ENCODE results near the gene UBTD1.

- TF ChIP-seq POLR2A (IDR thresholded peaks at IDR 0.05; ENCODE audit: low read length) = no peak
- TF ChIP-seq GATA1 (IDR thresholded peaks at IDR 0.05; ENCODE audit: low read depth, low read length) = no peak
Observed at GRCh38 chr10:97490592-97490991, 8.1 kb upstream of the UBTD1 start.

All from erythroblast (primary cell).